HepG2 (cell line): ENCODE data around the gene NDUFV1.

Experiments used
- SAP130 ChIP-seq: IDR thresholded peaks from 2 replicates; pipeline ENCODE4 v1.6.1; 2016; ENCODE audit warnings: low read depth
- TF ChIP-seq, protein P1 (sequence below): IDR thresholded peaks from 2 replicates; pipeline ENCODE4 v1.6.1; 2016; ENCODE audit warnings: low read depth, control low read depth

DNA sequence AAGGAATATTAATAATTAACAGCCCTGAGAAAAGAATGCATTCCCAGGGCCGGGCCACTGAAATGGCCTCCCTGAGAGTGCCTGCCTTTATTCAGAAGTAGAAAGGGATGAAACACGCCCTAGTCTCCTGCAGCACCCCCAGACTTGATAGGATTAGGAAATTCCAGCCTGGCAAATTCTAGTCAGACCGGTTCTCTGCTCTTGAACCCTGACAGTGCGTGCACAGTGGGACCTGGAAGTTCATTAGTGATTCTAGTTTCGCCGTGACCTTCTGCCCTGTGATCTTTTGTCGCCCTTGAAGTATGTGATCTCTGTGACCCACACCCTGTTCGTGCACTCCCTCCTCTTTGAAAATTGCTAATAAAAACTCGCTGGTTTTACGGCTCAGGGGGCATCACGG is 25.3 kb upstream of the NDUFV1 start:
- TF ChIP-seq, protein P1, sequence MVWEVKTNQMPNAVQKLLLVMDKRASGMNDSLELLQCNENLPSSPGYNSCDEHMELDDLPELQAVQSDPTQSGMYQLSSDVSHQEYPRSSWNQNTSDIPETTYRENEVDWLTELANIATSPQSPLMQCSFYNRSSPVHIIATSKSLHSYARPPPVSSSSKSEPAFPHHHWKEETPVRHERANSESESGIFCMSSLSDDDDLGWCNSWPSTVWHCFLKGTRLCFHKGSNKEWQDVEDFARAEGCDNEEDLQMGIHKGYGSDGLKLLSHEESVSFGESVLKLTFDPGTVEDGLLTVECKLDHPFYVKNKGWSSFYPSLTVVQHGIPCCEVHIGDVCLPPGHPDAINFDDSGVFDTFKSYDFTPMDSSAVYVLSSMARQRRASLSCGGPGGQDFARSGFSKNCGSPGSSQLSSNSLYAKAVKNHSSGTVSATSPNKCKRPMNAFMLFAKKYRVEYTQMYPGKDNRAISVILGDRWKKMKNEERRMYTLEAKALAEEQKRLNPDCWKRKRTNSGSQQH (CRISPR knock-in tag): no peak
- peak; percentile 45; the same call in 1 of the 2 replicates for TF ChIP-seq SAP130 (CRISPR knock-in tag)
